Tibial nerve (tissue), 4 donors: ENCODE measurements around the gene NPLOC4. TPM values are rescaled to one million over a fixed set of nuclear protein-coding genes. Genes with fewer than 3 reads are reported as not detected.

Experiments
- DNase-seq, 2 donors: peaks; one replicate each; pipeline ENCODE4 v3.0.0-alpha.2; 2019; ENCODE audit warnings: low spot score in 2 of 2
- H3K27ac ChIP-seq, 4 donors: fragments of 200-600 bp; sonication (generic) in 3 of 4; one replicate each; pipeline ENCODE4 v1.5.1; 2017 to 2019; ENCODE audit warnings: mild to moderate bottlenecking in 1 of 4
- H3K27me3 ChIP-seq, 2 donors: fragments of 200-600 bp; sonication (generic) in 1 of 2; one replicate each; pipeline versions ENCODE4 v1.5.1 to v1.6.0; 2017 to 2019
- H3K36me3 ChIP-seq, 3 donors: fragments of 200-600 bp; sonication (generic); one replicate each; pipeline ENCODE4 v1.5.1; 2018 to 2019
- H3K4me1 ChIP-seq, 4 donors: fragments of 200-600 bp; sonication (generic) in 3 of 4; one replicate each; pipeline ENCODE4 v1.5.1; 2017 to 2019
- H3K4me3 ChIP-seq, 4 donors: fragments of 200-600 bp; sonication (generic) in 3 of 4; one replicate each; pipeline ENCODE4 v1.5.1; 2017 to 2019; ENCODE audit warnings: mild to moderate bottlenecking in 1 of 4, moderate library complexity in 1 of 4
- H3K9me3 ChIP-seq, 4 donors: fragments of 200-600 bp; sonication (generic) in 3 of 4; one replicate each; pipeline ENCODE4 v1.5.1; 2017 to 2019
- CTCF ChIP-seq, 5 experiments: fragments of 200-600 bp in 3 of 5; fragments of 450-650 bp in 2 of 5; sonication (generic) in 3 of 5; IDR thresholded peaks; one replicate each; pipeline ENCODE4 v1.5.1; 2016 to 2019; ENCODE audit warnings: antibody characterized with exemption in 5 of 5, mild to moderate bottlenecking in 3 of 5, moderate library complexity in 2 of 5
- EP300 ChIP-seq, 2 donors: sonication (generic); formaldehyde crosslinking; IDR thresholded peaks; one replicate each; pipeline ENCODE4 v1.6.1; 2017; ENCODE audit warnings: antibody characterized with exemption in 2 of 2, mild to moderate bottlenecking in 1 of 2
- POLR2A ChIP-seq, 2 donors: fragments of 450-650 bp; IDR thresholded peaks; one replicate each; pipeline ENCODE4 v1.6.1; 2017; ENCODE audit warnings: antibody characterized with exemption in 2 of 2, mild to moderate bottlenecking in 2 of 2, moderate library complexity in 2 of 2
- WGBS, 2 donors: methylation state at CpG; one replicate each; pipeline ENCODE4 v1.1.5; 2018; 5-methylcytosine and 5-hydroxymethylcytosine counted together
- total RNA-seq, 4 donors: library from RNA; depleted of rRNA; stranded (reverse); fragments of >200 nt; gene quantifications; one replicate each; pipeline ENCODE4 v1.1.0, GENCODE V29; 2016

NPLOC4 gene
- total RNA-seq, 4 donors from 2014 or later, result 51.1 to 79.2 (median 62.1) TPM

GRCh38 chr17:81651692-81652091 lies 14.8 kb upstream of the NPLOC4 start:
- Histone ChIP-seq H3K4me1 (no peaks in the 10 kb centered on the region), H3K27me3 (peaks cover 0 to 70% of the 10 kb centered on the region in 2 donors), H3K4me3 (no peak overlapping the region), H3K9me3 (peaks cover 0 to 8% (median 0%) of the 10 kb centered on the region in 4 donors), H3K27ac (no peak overlapping the region), H3K36me3 (no peaks in the 10 kb centered on the region)
- WGBS, 2 donors, result 66 to 73% methylated on average over 10 of the region's 10 CpGs
- no peak for DNase-seq
- TF ChIP-seq CTCF (IDR thresholded peaks at IDR 0.05) (no peak), POLR2A (IDR thresholded peaks at IDR 0.05) (no peak), EP300 (IDR thresholded peaks at IDR 0.05) (no peak)

- H3K36me3 ChIP-seq, result no peaks in the 10 kb centered on the region
- H3K27ac ChIP-seq, result no peak overlapping the region
- H3K4me3 ChIP-seq, result no peak overlapping the region
- DNase-seq, result no peak
- H3K27me3 ChIP-seq, result peaks cover 0 to 70% of the 10 kb centered on the region in 2 donors
- H3K4me1 ChIP-seq, result no peaks in the 10 kb centered on the region
- H3K9me3 ChIP-seq, result peaks cover 0 to 8% (median 0%) of the 10 kb centered on the region in 4 donors
- 57 to 73% methylated on average over 9 of the region's 9 CpGs for WGBS, 2 donors
- TF ChIP-seq CTCF (IDR thresholded peaks at IDR 0.05) (no peak), EP300 (IDR thresholded peaks at IDR 0.05) (no peak), POLR2A (IDR thresholded peaks at IDR 0.05) (no peak)
Observed at GRCh38 chr17:81650951-81651350, 14.0 kb upstream of the NPLOC4 start.

GRCh38 chr17:81648707-81649085 lies 11.8 kb upstream of the NPLOC4 start:
- H3K36me3 ChIP-seq, result no peaks in the 10 kb centered on the region
- peaks cover 0 to 8% (median 0%) of the 10 kb centered on the region in 4 donors for H3K9me3 ChIP-seq
- peaks cover 0 to 63% of the 10 kb centered on the region in 2 donors for H3K27me3 ChIP-seq
- H3K4me3 ChIP-seq, result no peak overlapping the region
- TF ChIP-seq CTCF (IDR thresholded peaks at IDR 0.05), result no peak
- TF ChIP-seq EP300 (IDR thresholded peaks at IDR 0.05), result no peak
- no peak for TF ChIP-seq POLR2A (IDR thresholded peaks at IDR 0.05)
- no peak overlapping the region for H3K27ac ChIP-seq
- 72 to 77% methylated on average over 12 to 14 of the region's 14 CpGs for WGBS, 2 donors
- DNase-seq, result no peak
- no peaks in the 10 kb centered on the region for H3K4me1 ChIP-seq

GRCh38 chr17:81648013-81648706 lies 11.2 kb upstream of the NPLOC4 start:
- no peaks in the 10 kb centered on the region for H3K36me3 ChIP-seq
- 4 to 11% methylated on average over 20 to 31 of the region's 78 CpGs for WGBS, 2 donors
- no peak for DNase-seq
- H3K4me3 ChIP-seq, result no peak overlapping the region
- H3K9me3 ChIP-seq, result peaks cover 0 to 8% (median 0%) of the 10 kb centered on the region in 4 donors
- H3K27me3 ChIP-seq, result peaks cover 0 to 58% of the 10 kb centered on the region in 2 donors
- no peak for TF ChIP-seq EP300 (IDR thresholded peaks at IDR 0.05)
- TF ChIP-seq CTCF (IDR thresholded peaks at IDR 0.05), result no peak
- TF ChIP-seq POLR2A (IDR thresholded peaks at IDR 0.05), result no peak
- H3K27ac ChIP-seq, result no peak overlapping the region
- no peaks in the 10 kb centered on the region for H3K4me1 ChIP-seq

GRCh38 chr17:81647640-81648012 lies 10.7 kb upstream of the NPLOC4 start:
- no peak for TF ChIP-seq EP300 (IDR thresholded peaks at IDR 0.05)
- no peak for TF ChIP-seq CTCF (IDR thresholded peaks at IDR 0.05)
- Histone ChIP-seq H3K4me1 (no peaks in the 10 kb centered on the region), H3K36me3 (no peaks in the 10 kb centered on the region), H3K4me3 (no peak overlapping the region), H3K27me3 (peaks cover 0 to 53% of the 10 kb centered on the region in 2 donors), H3K27ac (no peak overlapping the region), H3K9me3 (peaks cover 0 to 8% (median 0%) of the 10 kb centered on the region in 4 donors)
- WGBS, 2 donors, result 35 to 49% methylated on average over 13 to 21 of the region's 21 CpGs
- DNase-seq, result no peak
